Kidney tubule cell (primary cell): ENCODE results near the gene RNF168.
"Not testable (repeated sequence)": the region's sequence is repeated elsewhere in the genome, so short reads cannot be mapped to it uniquely, and the experiment has no call there.

ENCODE experiments used
- DNase-seq: peaks from one replicate; pipeline ENCODE4 v3.0.0-alpha.2; 2018; ENCODE audit warnings: low spot score

The RNF168 gene

DNA sequence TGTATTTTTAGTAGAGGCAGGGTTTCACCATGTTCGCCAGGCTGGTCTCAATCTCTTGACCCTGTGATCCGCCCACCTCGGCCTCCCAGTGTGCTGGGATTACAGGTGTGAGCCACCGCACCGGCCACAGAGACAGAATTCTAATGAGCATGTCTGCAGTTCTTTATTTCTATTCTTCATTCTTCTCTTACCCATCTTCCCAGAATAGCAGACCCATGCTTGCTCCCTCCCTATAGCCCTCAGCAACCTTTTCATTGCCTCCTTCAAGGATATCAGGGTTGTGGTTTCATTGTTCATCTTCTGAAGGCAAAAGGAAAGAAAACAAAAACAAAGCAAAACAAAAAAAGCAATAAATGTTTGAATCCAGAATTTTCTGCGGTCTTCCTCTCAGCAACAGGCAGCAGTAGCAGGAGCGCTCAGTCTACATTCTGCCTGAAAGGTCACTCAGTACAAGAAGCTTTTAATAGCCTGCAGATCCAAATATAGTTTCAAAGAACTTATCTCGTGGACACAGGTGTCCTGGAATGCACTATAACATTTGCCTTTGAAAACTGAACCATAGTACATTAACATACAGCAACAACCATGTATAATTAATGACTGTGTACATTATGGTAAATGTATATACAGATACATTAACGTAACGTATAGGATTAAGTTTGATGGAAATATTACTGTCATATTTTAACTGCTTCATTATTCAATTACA is 11.5 kb upstream of the RNF168 start, which contains the start of gene SMCO1:
TSS of gene SMCO1 (minus strand) at position 434 of the 709 bp plus-strand sequence. CDS start at position 297, 137 bp downstream.
- no peak for DNase-seq

GRCh38 chr3:196514350-196514716 is 10.8 kb upstream of the RNF168 start:
- DNase-seq = no peak

DNA sequence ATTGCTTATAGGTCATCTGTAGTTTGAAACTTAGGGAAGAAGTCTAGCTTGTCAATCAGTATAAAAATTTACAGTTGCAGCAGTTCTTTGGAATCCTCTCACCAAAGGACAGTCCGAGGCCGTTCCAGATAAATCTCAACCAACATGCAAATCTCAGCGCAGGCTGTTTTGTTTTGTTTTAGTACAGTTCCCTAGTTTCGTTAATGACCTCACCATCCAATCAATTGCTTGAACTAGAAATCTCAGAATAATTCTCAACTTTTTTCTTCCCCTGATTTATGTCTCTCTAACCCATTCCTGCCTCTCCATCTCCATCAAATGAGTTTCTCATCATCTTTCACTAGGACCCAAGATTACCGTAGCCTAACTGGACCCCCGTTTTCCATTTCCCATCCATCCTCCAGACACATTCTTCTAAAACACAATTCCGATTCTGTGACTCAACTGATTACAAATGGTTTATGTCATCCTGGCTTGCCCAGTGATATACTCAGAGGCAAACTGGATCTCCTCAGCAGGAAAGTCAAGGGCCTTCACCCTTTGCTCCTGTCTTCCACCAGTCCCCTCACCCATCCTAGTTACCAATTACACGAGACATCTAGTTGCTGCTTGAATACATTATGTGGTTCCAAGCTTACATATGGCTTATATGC is 10.3 kb upstream of the RNF168 start:
- peak; percentile 34 for DNase-seq

DNA sequence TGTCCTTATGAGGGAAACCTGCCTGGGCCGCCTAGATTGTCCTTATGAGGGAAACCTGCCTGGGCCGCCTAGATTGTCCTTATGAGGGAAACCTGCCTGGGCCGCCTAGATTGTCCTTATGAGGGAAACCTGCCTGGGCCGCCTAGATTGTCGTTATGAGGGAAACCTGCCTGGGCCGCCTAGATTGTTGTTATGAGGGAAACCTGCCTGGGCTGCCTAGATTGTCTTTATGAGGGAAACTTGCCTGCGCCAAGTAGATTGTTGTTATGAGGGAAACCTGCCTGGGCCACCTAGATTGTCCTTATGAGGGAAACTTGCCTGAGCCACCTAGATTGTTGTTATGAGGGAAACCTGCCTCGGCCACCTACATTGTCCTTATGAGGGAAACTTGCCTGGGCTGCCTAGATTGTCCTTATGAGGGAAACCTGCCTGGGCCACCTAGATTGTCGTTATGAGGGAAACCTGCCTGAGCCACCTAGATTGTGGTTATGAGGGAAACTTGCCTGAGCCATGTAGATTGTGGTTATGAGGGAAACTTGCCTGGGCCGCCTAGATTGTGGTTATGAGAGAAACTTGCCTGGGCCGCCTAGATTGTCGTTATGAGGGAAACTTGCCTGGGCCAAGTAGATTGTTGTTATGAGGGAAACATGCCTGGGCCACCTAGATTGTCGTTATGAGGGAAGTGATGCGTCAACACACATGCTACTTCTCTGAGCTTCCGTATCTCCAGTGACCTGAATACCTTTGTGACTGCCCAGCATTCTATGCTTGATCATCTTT is 8.3 kb upstream of the RNF168 start:
- not testable (repeated sequence) for DNase-seq

GRCh38 chr3:196511108-196511507 is 7.5 kb upstream of the RNF168 start:
- DNase-seq = not testable (repeated sequence)

- no peak for DNase-seq
These were observed 3.1 kb upstream of the RNF168 start for GRCh38 chr3:196506687-196507086.

- DNase-seq = no peak
These were observed 988 bp upstream of the RNF168 start for GRCh38 chr3:196504556-196504955.

GRCh38 chr3:196504077-196504398 is 470 bp upstream of the RNF168 start:
- not testable (repeated sequence) for DNase-seq

DNA sequence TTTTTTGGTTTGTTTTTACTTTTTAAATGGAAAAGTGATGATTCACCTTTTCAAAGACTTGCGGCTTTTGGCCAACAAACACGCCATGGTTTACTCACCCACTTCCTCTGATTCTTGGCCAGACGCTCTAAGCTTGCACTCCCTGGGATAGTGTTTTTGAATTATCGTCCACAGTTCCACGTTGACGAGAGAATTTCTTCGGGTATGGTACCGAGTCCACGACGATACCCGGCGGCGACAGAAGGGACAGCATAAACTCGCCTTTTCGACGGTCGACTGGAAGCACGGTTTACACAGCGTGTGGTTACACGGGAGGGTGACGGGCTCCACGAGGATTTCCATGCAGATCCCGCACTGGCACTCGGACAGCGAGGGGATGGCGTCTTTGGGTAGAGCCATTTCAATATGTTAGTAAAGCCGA is 783 bp downstream of the RNF168 start:
- peak; percentile 85 for DNase-seq

DNA sequence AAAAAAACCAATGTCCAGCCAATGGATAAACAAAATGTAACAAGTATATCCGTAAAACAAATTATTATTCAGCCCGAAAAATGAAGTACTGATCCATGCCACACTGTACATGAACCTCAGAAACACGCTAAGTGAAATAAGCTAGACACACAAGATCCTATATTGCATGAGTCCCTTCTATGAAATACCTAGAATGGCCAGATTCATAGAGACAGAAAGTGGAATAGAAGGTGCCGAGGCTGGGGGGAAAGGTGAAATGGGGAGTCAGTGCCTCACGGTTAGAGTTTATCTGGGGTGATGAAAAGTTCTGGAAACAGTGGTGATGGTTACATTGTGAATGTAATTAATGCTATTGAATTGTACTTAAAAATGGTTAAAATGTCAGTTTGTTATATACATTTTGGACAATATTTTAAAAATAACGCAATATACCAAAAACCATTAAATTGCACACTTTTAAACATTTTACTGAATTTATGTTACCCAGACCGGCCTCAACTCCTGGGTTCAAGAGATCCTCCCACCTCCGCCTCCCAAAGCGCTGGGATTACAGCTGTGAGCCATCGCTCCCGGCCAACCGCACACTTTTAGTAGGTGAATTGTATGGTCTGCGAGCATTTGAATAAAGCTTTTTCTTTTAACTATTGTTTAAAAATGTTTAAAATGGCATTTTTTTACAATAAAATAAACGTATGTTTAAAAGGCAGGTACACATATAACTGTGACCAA is 2.1 kb downstream of the RNF168 start:
- DNase-seq = peak; percentile 37

DNA sequence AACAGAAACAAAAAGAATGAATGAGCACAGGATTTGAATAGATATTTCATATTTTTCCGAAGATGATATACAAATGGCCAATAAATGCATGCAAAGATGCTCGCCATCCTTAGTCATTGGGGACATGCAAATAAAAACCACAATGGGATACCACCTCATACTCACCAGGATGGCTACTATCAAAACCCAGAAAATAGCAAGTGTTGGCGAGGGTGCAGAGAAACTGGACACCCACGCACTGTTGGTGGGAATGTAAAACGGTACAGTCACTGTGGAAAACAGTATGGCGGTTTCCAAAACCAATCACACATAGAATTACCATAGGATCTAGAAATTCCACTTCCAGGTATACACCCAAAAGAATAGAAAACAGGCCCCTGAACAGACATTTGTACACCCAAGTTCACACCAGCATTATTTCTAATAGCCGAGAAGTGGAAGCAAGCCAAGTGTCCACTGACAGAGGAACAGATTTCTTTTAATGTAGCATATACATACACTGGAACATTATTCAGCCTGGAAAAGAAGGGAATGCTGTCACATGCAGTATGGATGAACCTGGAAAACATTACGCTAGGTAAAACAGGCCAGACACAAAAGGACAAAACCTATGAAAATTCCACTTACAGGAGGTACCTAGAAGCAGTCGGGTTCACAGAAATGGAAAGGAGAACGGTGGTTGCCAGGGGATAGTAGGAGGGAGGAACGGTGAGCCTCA is 3.6 kb downstream of the RNF168 start:
- no peak for DNase-seq

GRCh38 chr3:196499061-196499460 is 4.5 kb downstream of the RNF168 start:
- DNase-seq = peak; percentile 8

DNA sequence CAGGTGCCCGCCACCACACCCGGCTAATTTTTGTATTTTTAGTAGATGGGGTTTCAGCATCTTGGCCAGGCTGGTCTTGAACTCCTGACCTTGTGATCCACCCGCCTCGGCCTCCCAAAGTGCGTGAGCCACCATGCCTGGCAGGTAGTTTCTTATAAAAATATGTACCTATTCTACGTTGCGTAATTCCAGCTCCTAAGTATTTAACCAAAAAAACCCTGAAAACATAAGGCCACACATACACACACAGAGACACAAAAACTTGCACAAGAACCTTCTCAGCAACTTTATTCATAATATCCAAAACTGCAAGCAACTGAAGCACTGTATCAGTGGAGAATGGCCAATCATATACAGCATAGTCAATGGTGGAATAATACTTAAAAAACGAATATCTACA is 5.3 kb downstream of the RNF168 start:
- DNase-seq = no peak

GRCh38 chr3:196496183-196496582 is 7.4 kb downstream of the RNF168 start:
- no peak for DNase-seq

DNA sequence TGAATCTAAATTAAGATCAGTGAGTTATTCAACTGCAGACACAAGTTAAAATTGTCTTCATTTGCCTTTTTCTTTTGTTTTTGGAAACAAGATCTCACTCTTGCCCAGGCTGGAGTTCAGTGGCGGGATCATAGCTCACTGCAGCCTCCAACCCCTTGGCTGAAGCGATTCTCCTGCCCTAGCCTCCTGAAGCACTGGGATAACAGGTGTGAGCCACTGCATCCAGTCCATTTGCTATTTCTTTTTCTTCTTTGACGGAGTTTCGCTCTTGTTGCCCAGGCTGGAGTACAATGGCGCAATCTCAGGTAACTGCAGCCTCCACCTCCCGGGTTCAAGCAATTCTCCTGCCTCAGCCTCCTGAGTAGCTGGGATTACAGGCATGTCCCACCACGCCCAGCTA is 10.3 kb downstream of the RNF168 start:
- no peak for DNase-seq

DNA sequence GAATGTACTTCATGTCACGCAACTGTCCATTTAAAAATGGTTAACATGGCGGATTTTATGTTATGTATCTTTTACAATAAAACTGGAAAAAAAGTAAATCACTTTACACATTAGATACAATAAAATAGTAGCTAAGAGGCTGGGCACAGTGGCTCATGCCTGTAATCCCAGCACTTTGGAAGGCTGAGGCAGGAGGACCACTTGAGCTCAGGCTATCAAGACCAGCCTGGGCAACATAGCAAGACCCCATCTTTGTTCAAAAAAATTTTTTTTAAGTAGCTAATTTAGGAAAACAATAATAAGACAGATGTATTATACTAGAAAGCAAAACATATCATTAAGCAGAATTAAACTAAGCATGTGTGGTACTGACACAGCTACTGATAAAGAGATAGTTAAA is 11.5 kb downstream of the RNF168 start:
- no peak for DNase-seq

- DNase-seq = no peak
These were observed 13.8 kb downstream of the RNF168 start for GRCh38 chr3:196489747-196490146.

DNA sequence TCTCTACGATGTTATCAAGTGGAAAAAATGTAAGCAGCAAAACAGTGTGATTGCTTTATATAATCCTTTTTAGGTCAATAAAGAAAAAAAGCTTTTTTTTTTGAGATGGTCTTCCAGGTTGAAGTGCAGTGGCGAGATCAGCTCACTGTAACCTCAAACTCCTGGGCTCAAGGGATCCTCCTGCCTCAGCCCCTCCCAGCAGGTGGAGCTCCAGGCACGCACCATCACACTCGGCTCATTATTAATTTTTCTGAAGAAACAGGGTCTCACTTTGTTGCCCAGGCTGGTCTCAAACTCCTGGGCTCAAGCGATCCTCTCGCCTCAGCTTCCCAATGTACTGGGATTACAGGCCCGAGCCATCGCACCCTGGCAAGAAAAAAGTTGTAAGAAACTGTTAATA is 17.3 kb downstream of the RNF168 start:
- no peak for DNase-seq

DNA sequence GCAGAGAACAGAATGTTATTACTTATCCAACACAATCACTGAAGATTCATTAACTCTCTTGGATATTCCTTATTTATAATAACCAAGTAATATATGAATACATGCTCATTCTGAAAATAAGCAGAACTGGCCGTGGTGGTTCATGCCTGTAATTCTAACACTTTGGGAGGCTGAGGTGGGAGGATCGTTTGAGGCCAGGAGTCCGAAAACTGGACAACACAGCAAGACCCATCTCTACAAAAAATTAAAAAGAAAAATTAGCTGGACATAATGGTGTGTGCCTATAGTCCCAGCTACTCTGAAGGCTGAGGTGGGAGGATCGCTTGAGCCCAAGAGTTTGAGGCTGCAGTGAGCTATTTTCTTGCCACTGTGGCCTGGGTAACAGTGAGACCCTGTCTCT is 25.9 kb downstream of the RNF168 start:
- DNase-seq = no peak

DNA sequence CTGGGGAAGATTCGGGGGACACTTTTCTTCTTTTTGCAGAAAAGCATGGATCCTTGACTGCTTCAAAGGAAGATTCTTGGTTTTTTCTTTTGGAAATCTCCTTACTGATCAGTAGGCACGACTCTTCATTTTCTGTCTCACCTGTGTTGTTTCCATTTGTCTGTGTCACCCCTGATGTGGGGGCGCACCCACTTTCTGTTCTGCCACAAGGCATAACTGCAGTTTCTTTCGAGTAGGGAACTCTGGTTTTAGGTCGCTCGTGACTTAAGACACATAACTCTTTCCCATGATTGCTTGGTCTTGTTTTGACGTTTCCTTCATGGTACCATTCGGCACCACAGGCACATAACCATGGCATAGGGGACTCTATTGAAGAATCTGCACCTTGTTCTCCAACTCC is 31.3 kb downstream of the RNF168 start:
- no peak for DNase-seq

DNA sequence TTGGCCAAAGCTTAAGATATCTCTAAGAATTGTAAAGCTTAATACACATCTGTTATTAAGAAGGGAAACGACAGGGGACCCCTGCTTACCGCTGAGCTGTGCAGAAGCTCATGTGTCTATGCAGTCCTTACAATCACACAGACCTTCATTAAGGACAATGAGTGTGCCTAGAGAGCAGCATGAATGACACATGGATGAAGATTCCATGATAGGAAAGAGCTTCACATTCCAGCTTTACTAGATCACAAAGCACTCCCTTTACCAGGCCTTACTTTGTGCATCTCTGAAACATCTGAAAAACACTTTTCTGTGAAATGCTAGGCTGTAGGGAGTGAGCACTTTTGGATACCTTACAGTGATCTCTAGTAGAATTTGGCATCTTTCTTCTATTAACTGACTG is 32.0 kb downstream of the RNF168 start:
- DNase-seq = peak; percentile 26

DNA sequence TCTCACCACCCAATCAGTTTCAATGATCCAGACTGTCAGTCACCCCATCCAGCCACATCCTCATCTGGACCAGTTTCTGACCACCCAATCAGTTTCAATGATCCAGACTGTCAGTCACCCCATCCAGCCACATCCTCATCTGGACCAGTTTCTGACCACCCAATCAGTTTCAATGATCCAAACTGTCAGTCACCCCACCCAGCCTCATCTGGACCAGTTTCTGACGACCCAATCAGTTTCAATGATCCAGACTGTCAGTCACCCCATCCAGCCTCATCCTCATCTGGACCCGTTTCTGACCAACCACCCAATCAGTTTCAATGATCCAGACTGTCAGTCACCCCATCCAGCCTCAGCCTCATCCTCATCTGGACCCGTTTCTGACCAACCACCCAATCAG is 33.4 kb downstream of the RNF168 start:
- not testable (repeated sequence) for DNase-seq
